Right renal pelvis (tissue), 4 donors: ENCODE measurements around the gene CABP2. TPM values are rescaled to one million over a fixed set of nuclear protein-coding genes. Genes with fewer than 3 reads are reported as not detected.
"Not testable (repeated sequence)": the region's sequence is repeated elsewhere in the genome, so short reads cannot be mapped to it uniquely, and the experiment has no call there.

Source experiments
- DNase-seq, 4 donors: peaks; one replicate each; pipeline ENCODE4 v3.0.0-alpha.2; 2013; ENCODE audit warnings: low read depth in 4 of 4, low spot score in 3 of 4, missing footprints in 1 of 4
- polyA plus RNA-seq, 4 donors: library from polyadenylated mRNA; unstranded; fragments of 120-200 nt; gene quantifications; one replicate each; pipeline ENCODE4 v1.2.1, GENCODE V29; 2013; ENCODE audit not compliant: insufficient read length in 4 of 4

Gene CABP2
- polyA plus RNA-seq, result under 1 TPM in 2 of 4 donors, not detected in 2; 0.19 to 0.61 TPM

DNA sequence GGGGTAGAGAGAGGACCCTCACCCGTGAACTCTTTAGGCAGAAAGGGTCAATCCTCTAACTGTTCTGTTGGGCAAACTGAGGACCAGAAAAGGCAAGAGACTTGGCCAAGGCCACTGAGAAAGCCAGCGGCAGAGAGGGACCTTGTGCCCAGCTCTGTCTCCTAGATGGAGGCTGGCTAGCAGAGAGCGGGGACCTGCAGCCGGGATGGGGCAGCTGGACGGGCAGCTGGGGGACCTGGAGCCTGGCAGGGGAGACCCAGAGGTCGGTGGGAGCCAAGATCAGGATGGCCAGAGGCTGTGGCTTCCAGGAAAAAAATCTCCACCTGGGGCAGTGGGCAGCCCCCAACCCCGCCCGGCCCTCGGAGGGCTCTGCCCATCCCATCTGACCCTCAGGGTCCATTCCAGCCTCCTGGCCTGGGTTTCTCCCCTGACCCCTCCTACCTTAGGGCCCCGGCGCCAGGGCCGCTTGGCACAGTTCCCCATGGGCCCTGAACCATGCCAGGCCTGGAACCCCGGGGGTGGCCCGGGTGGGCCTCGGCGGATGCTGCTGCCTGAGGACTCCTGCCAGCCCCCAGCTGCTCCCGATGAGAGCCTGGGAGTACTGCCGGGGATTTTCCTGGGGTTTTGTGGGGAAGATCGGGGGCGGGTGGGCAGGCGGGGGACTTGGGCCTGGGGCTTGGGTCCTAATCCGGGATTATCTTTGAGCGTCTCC lies at the start of gene CABP2:
Gene CABP2, minus strand, starts transcription at position 603 of the 712 bp plus-strand sequence. Its CDS starts 120 bp downstream, at position 483.
- no peak for DNase-seq

- DNase-seq, result no peak
These were observed 49.6 kb upstream of the CABP2 start for GRCh38 chr11:67572747-67573419.

- no peak for DNase-seq
These were observed 49.1 kb upstream of the CABP2 start for GRCh38 chr11:67572305-67572704.

GRCh38 chr11:67571443-67571842 lies 48.2 kb upstream of the CABP2 start:
- DNase-seq, result no peak

- no peak for DNase-seq
These were observed 41.0 kb upstream of the CABP2 start for GRCh38 chr11:67564230-67564629.

GRCh38 chr11:67563705-67564114 lies 40.5 kb upstream of the CABP2 start:
- DNase-seq, result not testable (repeated sequence)

DNA sequence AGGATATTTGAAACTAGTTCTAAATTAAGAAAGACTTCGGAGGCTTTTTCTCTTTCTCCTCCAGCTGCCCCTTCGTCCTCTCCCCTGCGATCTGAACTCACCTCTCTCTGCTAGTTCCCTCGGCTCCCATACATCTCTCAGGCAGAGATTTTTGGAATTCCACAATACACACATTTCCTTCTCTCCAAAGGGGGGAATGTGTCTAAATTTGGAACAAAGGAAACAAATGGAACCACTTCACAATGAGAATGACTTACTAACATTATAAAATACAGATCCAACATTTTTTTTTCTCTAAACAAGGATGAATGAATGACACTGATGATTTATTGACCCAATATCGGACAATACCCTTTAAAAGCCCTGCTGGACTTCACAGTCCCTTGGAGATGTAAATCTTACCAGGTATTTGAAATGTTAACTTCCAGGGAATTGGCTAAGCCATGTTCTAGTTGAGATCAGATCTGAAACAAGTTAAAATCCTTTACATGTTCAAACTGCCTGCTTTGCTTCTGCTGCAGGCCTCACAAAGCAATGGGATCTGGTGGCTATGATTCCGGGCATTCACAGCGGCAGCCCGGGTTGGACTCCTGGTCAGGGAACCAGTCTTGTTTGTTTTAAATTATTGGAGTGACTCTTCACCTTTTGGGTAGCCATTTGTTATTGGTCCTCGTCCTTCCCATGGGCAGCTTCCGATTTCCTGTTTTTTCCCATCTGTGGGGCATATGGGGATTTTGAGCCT lies 39.9 kb upstream of the CABP2 start:
- DNase-seq, result no peak

DNA sequence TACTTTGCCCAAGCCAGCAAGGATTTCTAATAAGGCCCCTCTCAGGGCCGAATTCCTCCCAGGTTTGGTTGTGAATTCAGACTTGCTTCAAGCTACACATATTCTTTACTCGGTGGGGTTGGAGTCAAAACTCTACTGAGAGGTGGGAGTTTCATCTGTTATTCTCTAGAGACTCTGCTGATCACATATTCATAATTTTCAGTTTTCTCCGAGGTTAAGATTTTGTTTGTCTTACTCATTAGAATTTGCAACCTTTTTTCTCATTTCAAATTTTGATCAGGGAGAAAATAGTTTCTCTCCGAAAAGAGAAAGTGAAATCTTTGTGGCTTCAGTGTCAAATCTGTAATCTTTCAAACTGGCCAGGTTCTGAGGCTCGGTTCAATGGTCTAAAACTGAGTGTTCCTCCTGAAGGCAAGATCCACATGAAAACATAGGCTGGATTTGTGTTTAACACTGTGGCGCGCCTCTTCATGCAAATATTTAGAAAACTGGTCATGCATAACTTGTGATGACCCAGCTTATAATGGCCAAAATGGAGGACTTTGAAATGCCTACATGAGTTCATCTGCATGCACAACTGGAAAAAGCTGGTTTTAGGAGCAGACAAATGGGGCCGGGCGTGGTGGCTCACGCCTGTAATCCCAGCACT lies 38.8 kb upstream of the CABP2 start:
- no peak for DNase-seq

- DNase-seq, result no peak
These were observed 35.0 kb upstream of the CABP2 start for GRCh38 chr11:67558084-67558772.

GRCh38 chr11:67556244-67556643 lies 33.0 kb upstream of the CABP2 start:
- DNase-seq, result no peak

- not testable (repeated sequence) for DNase-seq
These were observed 28.5 kb upstream of the CABP2 start for GRCh38 chr11:67551697-67552096.

DNA sequence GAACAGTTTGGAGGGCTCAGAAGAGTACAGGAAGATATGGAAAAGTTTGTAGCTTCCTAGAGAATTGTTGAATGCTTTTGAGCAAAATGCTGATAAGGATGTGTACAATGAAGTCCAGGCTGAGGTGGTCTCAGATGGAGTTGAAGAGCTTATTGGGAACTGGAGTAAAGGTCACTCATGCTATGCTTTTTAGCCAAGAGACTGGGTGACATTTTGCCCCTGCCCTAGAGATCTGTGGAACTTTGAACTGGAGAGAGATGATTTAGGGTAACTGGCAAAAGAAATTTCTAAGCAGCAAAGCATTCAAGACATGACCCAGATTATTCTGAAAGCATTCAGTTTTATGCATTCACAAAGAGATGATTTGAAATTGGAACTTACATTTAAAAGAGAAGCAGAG lies 27.9 kb upstream of the CABP2 start:
- no peak for DNase-seq

GRCh38 chr11:67548555-67549110 lies 25.4 kb upstream of the CABP2 start:
- DNase-seq, result no peak

GRCh38 chr11:67548112-67548511 lies 24.9 kb upstream of the CABP2 start:
- DNase-seq, result not testable (repeated sequence)

GRCh38 chr11:67545280-67545679 lies 22.0 kb upstream of the CABP2 start:
- peak in 1 of 4 donors; percentile 12 for DNase-seq

DNA sequence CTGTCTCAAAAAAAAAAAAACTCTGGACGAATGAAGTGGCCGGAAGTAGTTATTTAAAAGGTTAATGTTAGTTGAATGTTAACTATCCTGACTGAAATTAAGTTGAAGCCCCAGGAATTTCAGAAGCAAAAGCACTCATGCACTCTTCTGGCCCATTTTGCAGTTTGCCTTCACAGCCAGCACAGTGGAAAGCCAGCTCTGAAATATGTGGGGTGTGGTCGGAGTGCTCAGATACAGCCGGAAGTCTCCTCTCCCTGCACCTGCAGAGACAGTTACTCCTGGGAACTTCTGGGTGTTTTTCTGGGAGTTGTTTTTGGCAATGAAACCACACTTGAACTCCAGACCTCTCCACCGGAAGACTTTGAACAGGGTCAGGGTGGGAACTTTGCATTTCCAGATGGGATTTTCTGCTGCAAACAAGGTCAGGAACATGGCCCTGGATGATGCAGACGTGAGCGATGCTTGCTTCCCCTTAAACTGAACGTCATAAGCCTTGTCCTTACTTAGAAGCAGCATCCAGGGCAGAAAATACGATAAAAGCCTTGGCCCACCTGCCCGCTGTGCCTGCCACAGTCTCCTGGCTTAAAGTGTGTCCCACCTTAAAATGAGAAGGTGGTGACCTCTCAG lies 21.5 kb upstream of the CABP2 start:
- peak in 1 of 4 donors; percentile 15 for DNase-seq

GRCh38 chr11:67543585-67543984 lies 20.3 kb upstream of the CABP2 start:
- no peak for DNase-seq

GRCh38 chr11:67542971-67543370 lies 19.7 kb upstream of the CABP2 start:
- DNase-seq, result no peak

DNA sequence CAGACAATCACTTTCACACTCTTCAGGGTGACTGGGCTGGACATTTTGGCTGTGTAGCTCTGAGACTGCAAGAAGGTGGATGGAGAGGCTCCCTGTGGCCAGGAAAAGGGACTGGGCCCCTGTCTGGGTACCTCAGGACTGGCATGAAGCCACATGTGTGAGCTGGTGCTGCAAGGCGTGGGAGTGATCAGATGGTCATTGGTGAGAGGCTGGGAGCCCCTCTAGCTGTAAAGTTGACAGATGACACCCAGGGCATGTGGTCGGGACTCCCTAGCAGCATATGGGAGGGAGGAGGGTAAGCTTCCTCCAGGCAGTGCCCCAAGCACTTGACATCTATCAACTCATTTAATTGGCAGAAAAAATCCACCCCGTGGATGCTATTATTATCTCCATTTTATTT lies 18.9 kb upstream of the CABP2 start:
- DNase-seq, result no peak

GRCh38 chr11:67541198-67541597 lies 18.0 kb upstream of the CABP2 start:
- no peak for DNase-seq
